ENCODE results near the gene LRWD1.

The LRWD1 gene

GRCh38 chr7:102424129-102424551, 40.6 kb upstream of the LRWD1 start:
- no peaks in the 10 kb centered on the region for H3K4me1 ChIP-seq (ENCODE audit: insufficient read depth, low read length)
- H3K36me3 ChIP-seq (ENCODE audit: insufficient read depth, low read length), result peaks cover 66% of the 10 kb centered on the region
- H4K20me1 ChIP-seq (ENCODE audit: insufficient read depth, low read length), result peaks cover 10% of the 10 kb centered on the region; the same call in 1 of the 2 replicates
- no peak overlapping the region for H3K4me3 ChIP-seq (ENCODE audit: low read depth in 1 of 2, low read length in 2 of 2)
- no peaks in the 10 kb centered on the region for H3K9me3 ChIP-seq (ENCODE audit: insufficient read depth, low read length, severe bottlenecking)
- H3K27me3 ChIP-seq (ENCODE audit: insufficient read depth, low read length, poor library complexity), result no peaks in the 10 kb centered on the region
- no peak overlapping the region for H3K4me2 ChIP-seq (ENCODE audit: insufficient read depth, low read length)
- H3K27ac ChIP-seq (ENCODE audit: low read length), result no peak overlapping the region
- DNase-seq (no peak), ATAC-seq (ENCODE audit: insufficient read depth, low read depth) (no peak)
- no peak overlapping the region for H3K9ac ChIP-seq (ENCODE audit: low read depth, low read length)
- H3K79me2 ChIP-seq (ENCODE audit: insufficient read depth, low read length), result peaks cover 2% of the 10 kb centered on the region; the same call in 1 of the 2 replicates
- TF ChIP-seq EZH2 (IDR thresholded peaks at IDR 0.05; ENCODE audit: borderline replicate concordance, low read depth, low read length, severe bottlenecking) (no peak), CTCF (IDR thresholded peaks at IDR 0.05; ENCODE audit: borderline replicate concordance, extremely low read depth, low read length, poor library complexity, severe bottlenecking) (no peak)
- no peak overlapping the region for H2AFZ ChIP-seq (ENCODE audit: low read depth, low read length)

GRCh38 chr7:102424787-102425218, 40.0 kb upstream of the LRWD1 start:
- Histone ChIP-seq H3K79me2 (ENCODE audit: insufficient read depth, low read length) (no peaks in the 10 kb centered on the region; the same call in 1 of the 2 replicates), H4K20me1 (ENCODE audit: insufficient read depth, low read length) (peaks cover 10% of the 10 kb centered on the region; the same call in 1 of the 2 replicates), H3K4me2 (ENCODE audit: insufficient read depth, low read length) (no peak overlapping the region), H3K36me3 (ENCODE audit: insufficient read depth, low read length) (peaks cover 59% of the 10 kb centered on the region), H3K4me1 (ENCODE audit: insufficient read depth, low read length) (no peaks in the 10 kb centered on the region), H3K4me3 (ENCODE audit: low read depth in 1 of 2, low read length in 2 of 2) (no peak overlapping the region), H3K27me3 (ENCODE audit: insufficient read depth, low read length, poor library complexity) (no peaks in the 10 kb centered on the region), H3K9me3 (ENCODE audit: insufficient read depth, low read length, severe bottlenecking) (no peaks in the 10 kb centered on the region), H2AFZ (ENCODE audit: low read depth, low read length) (no peak overlapping the region), H3K9ac (ENCODE audit: low read depth, low read length) (no peak overlapping the region), H3K27ac (ENCODE audit: low read length) (no peak overlapping the region)
- ATAC-seq (ENCODE audit: insufficient read depth, low read depth) (no peak), DNase-seq (no peak)
- TF ChIP-seq CTCF (IDR thresholded peaks at IDR 0.05; ENCODE audit: borderline replicate concordance, extremely low read depth, low read length, poor library complexity, severe bottlenecking), result no peak
- no peak for TF ChIP-seq EZH2 (IDR thresholded peaks at IDR 0.05; ENCODE audit: borderline replicate concordance, low read depth, low read length, severe bottlenecking)

GRCh38 chr7:102425639-102426267, 39.0 kb upstream of the LRWD1 start:
- Histone ChIP-seq H3K9me3 (ENCODE audit: insufficient read depth, low read length, severe bottlenecking) (no peaks in the 10 kb centered on the region), H3K4me3 (ENCODE audit: low read depth in 1 of 2, low read length in 2 of 2) (no peak overlapping the region), H3K79me2 (ENCODE audit: insufficient read depth, low read length) (no peaks in the 10 kb centered on the region; the same call in 1 of the 2 replicates), H3K4me2 (ENCODE audit: insufficient read depth, low read length) (no peak overlapping the region), H3K27ac (ENCODE audit: low read length) (no peak overlapping the region), H3K36me3 (ENCODE audit: insufficient read depth, low read length) (peaks cover 51% of the 10 kb centered on the region), H3K4me1 (ENCODE audit: insufficient read depth, low read length) (no peaks in the 10 kb centered on the region), H4K20me1 (ENCODE audit: insufficient read depth, low read length) (peaks cover 10% of the 10 kb centered on the region; the same call in 1 of the 2 replicates), H3K9ac (ENCODE audit: low read depth, low read length) (no peak overlapping the region), H3K27me3 (ENCODE audit: insufficient read depth, low read length, poor library complexity) (no peaks in the 10 kb centered on the region), H2AFZ (ENCODE audit: low read depth, low read length) (no peak overlapping the region)
- TF ChIP-seq EZH2 (IDR thresholded peaks at IDR 0.05; ENCODE audit: borderline replicate concordance, low read depth, low read length, severe bottlenecking) (no peak), CTCF (IDR thresholded peaks at IDR 0.05; ENCODE audit: borderline replicate concordance, extremely low read depth, low read length, poor library complexity, severe bottlenecking) (no peak)
- ATAC-seq (ENCODE audit: insufficient read depth, low read depth), result peak; percentile 44; the same call in 2 of the 3 replicates
- peak; percentile 18 for DNase-seq
